CD14-positive monocyte (primary cell): ENCODE measurements around the gene MIXL1. TPM values are rescaled to one million over a fixed set of nuclear protein-coding genes. Genes with fewer than 3 reads are reported as not detected.
"Not testable (repeated sequence)": the region's sequence is repeated elsewhere in the genome, so short reads cannot be mapped to it uniquely, and the experiment has no call there.

Experiments used
- DNase-seq, 3 donors: peaks; one replicate each; pipeline ENCODE4 v3.0.0-alpha.2; 2011 to 2022
- H2AFZ ChIP-seq: 2 replicates; pipeline ENCODE4 v1.6.0; 2012; ENCODE audit warnings: mild to moderate bottlenecking, low read depth, low read length, inconsistent platforms; ENCODE audit not compliant: insufficient read depth, poor library complexity, severe bottlenecking
- H3K27ac ChIP-seq, 2 donors: 1 replicate in 1 of 2; 2 replicates in 1 of 2; pipeline ENCODE4 v1.5.1; 2012 to 2013; ENCODE audit warnings: low read length in 2 of 2, control low read depth in 1 of 2, inconsistent platforms in 1 of 2, low read depth in 1 of 2, mild to moderate bottlenecking in 1 of 2
- H3K27me3 ChIP-seq, 2 donors: one replicate each; pipeline versions ENCODE4 v1.6.0 to v1.6.1; 2011 to 2013; ENCODE audit warnings: low read length in 2 of 2; ENCODE audit not compliant: control insufficient read depth in 2 of 2, insufficient read depth in 2 of 2
- H3K36me3 ChIP-seq, 2 donors: replicated peaks in 1 of 2; 1 replicate in 1 of 2; 2 replicates in 1 of 2; pipeline versions ENCODE4 v1.5.1 to v1.6.1; 2012 to 2013; ENCODE audit warnings: low read length in 2 of 2, control low read depth in 1 of 2, inconsistent platforms in 1 of 2, mild to moderate bottlenecking in 1 of 2; ENCODE audit not compliant: insufficient read depth in 2 of 2, control insufficient read depth in 1 of 2
- H3K4me1 ChIP-seq, 2 donors: 1 replicate in 1 of 2; 2 replicates in 1 of 2; pipeline versions ENCODE4 v1.5.1 to v1.6.1; 2012 to 2013; ENCODE audit warnings: low read length in 2 of 2, control low read depth in 1 of 2, inconsistent platforms in 1 of 2, mild to moderate bottlenecking in 1 of 2, moderate library complexity in 1 of 2; ENCODE audit not compliant: insufficient read depth in 2 of 2, control insufficient read depth in 1 of 2
- H3K4me2 ChIP-seq: replicated peaks from 2 replicates; pipeline ENCODE3; 2012; ENCODE audit warnings: low read length, moderate library complexity, mild to moderate bottlenecking; ENCODE audit not compliant: poor library complexity, severe bottlenecking; ENCODE audit errors: extremely low read depth
- H3K4me3 ChIP-seq, 3 experiments: fragments of 200-600 bp in 1 of 3; sonication (generic) in 1 of 3; replicated peaks in 1 of 3; 1 replicate in 2 of 3; 2 replicates in 1 of 3; pipeline ENCODE4 v1.5.1; 2011 to 2013; ENCODE audit warnings: low read length in 3 of 3, mild to moderate bottlenecking in 3 of 3, control low read depth in 2 of 3, low read depth in 2 of 3, inconsistent platforms in 1 of 3, moderate library complexity in 1 of 3
- H3K79me2 ChIP-seq: 2 replicates; pipeline ENCODE4 v1.6.0; 2012; ENCODE audit warnings: mild to moderate bottlenecking, control low read depth, inconsistent platforms, low read length, moderate library complexity; ENCODE audit not compliant: insufficient read depth
- H3K9ac ChIP-seq: 2 replicates; pipeline ENCODE4 v1.6.0; 2017; ENCODE audit warnings: low read length, mild to moderate bottlenecking; ENCODE audit not compliant: insufficient read depth, poor library complexity, severe bottlenecking
- H3K9me3 ChIP-seq, 2 donors: replicated peaks in 1 of 2; 1 replicate in 1 of 2; 2 replicates in 1 of 2; pipeline versions ENCODE4 v1.5.1 to v1.6.1; 2012 to 2013; ENCODE audit warnings: low read length in 2 of 2, control low read depth in 1 of 2; ENCODE audit not compliant: control insufficient read depth in 1 of 2, insufficient read depth in 1 of 2
- H4K20me1 ChIP-seq: 2 replicates; pipeline ENCODE4 v1.6.0; 2012; ENCODE audit warnings: mild to moderate bottlenecking, low read length, control low read depth, moderate library complexity; ENCODE audit not compliant: insufficient read depth
- H3K27ac Mint-ChIP-seq, 7 donors: one replicate each; pipeline ENCODE4 v1.8.0; 2020; ENCODE audit warnings: mild to moderate bottlenecking in 7 of 7, mixed read lengths in 7 of 7, moderate library complexity in 6 of 7, inconsistent platforms in 2 of 7
- H3K27me3 Mint-ChIP-seq, 3 donors: one replicate each; pipeline ENCODE4 v1.8.0; 2021 to 2022; ENCODE audit warnings: low read depth in 3 of 3, mild to moderate bottlenecking in 3 of 3, mixed read lengths in 3 of 3, moderate library complexity in 3 of 3, inconsistent platforms in 1 of 3
- H3K36me3 Mint-ChIP-seq, 2 donors: one replicate each; pipeline ENCODE4 v1.8.0; 2020; ENCODE audit warnings: mixed read lengths in 2 of 2, inconsistent platforms in 1 of 2, mild to moderate bottlenecking in 1 of 2
- H3K4me1 Mint-ChIP-seq: one replicate; pipeline ENCODE4 v1.8.0; 2020; ENCODE audit warnings: mild to moderate bottlenecking, mixed read lengths
- H3K4me3 Mint-ChIP-seq, 2 donors: one replicate each; pipeline ENCODE4 v1.8.0; 2020; ENCODE audit warnings: mild to moderate bottlenecking in 2 of 2, mixed read lengths in 2 of 2, moderate library complexity in 1 of 2
- H3K9me3 Mint-ChIP-seq, 7 donors: one replicate each; pipeline ENCODE4 v1.8.0; 2020 to 2022; ENCODE audit warnings: mixed read lengths in 7 of 7, mild to moderate bottlenecking in 6 of 7, moderate library complexity in 6 of 7, inconsistent platforms in 2 of 7
- CTCF ChIP-seq: fragments of 200-600 bp; IDR thresholded peaks from one replicate; pipeline ENCODE4 v1.8.0; 2022; ENCODE audit warnings: antibody characterized with exemption, mild to moderate bottlenecking
- WGBS: methylation state at CpG from one replicate; pipeline ENCODE4 v1.1.5; 2013; ENCODE audit warnings: missing lambda C conversion rate; ENCODE audit not compliant: insufficient coverage; 5-methylcytosine and 5-hydroxymethylcytosine counted together
- intact Hi-C, 2 donors: fragments of 100-400 bp; cut with micrococcal nuclease; formaldehyde crosslinking; loops; one replicate each; pipeline versions ENCODE4 v1.15.0 to v1.15.1; 2023
- polyA plus RNA-seq, 3 donors: library from polyadenylated mRNA; depleted of rRNA in 1 of 3; unstranded in 2 of 3; stranded (reverse) in 1 of 3; fragments of 300-500 nt in 2 of 3; fragments of >200 nt in 1 of 3; fragmentation: Illumina TruSeq in 2 of 3; gene quantifications; 1 replicate in 2 of 3; 2 replicates in 1 of 3; pipeline ENCODE4 v1.2.3, GENCODE V29; 2012 to 2021

Gene MIXL1
- polyA plus RNA-seq, 3 donors: not detected

DNA sequence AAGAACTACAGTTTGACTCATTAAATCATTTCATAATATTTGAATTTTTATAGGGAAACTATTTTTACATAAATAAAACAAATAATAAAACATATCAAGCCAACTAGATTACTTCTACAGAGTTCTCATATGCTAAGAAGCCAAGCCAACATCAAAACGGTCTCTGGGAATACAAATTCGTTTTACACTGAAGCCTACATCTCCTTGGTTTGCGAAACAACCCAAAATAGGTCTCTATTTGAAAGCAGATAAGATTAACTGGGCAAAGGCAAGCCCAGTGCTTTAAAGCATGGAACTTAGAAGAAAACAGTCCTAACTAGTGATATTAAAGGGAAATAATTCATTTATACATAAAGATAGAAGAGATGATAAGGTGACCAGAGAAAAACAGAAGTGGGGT is 25.3 kb downstream of the MIXL1 start:
- Histone ChIP-seq H2AFZ (no peak overlapping the region), H3K36me3 (peaks cover 7 to 26% of the 10 kb centered on the region in 2 donors)
- no peak overlapping the region for H3K4me3 Mint-ChIP-seq

DNA sequence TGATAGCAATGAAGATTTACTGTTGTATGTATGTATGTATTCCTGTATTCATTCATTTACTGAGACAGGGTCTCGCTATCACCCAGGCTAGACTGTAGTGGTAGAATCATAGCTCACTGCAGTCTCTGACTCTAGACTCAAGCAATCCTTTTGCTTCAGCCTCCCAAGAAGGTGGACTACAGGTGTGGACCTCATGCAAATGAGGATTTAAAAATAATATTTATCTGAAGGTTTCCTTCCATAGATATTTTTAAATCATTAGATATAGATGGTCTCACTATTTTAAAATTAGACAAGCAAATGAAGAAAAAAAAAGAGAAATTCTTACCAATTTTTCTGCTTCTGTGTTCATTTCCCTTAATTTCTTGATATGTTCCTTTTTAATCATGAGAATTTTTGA is 27.0 kb downstream of the MIXL1 start:
- no peaks in the 10 kb centered on the region for H3K9me3 ChIP-seq
- DNase-seq: no peak
- peaks cover 7 to 22% of the 10 kb centered on the region in 2 donors for H3K36me3 ChIP-seq
- WGBS: no CpG with 5 or more reads among the region's 1 CpG
- no peaks in the 10 kb centered on the region for H3K27me3 ChIP-seq
- no peak overlapping the region for H3K9ac ChIP-seq
- intact Hi-C loops: no loop called here
- H3K27ac ChIP-seq: no peak overlapping the region
- Mint-ChIP-seq H3K27me3 (peaks cover 0 to 3% (median 2%) of the 10 kb centered on the region in 3 donors), H3K4me3 (no peak overlapping the region), H3K27ac (no peak overlapping the region), H3K36me3 (peaks cover 20 to 42% of the 10 kb centered on the region in 2 donors), H3K4me1 (peaks cover 12% of the 10 kb centered on the region), H3K9me3 (no peaks in the 10 kb centered on the region)
- H3K79me2 ChIP-seq: no peaks in the 10 kb centered on the region
- no peak for TF ChIP-seq CTCF
- H2AFZ ChIP-seq: no peak overlapping the region
- no peak overlapping the region for H3K4me2 ChIP-seq
- no peaks in the 10 kb centered on the region for H3K4me1 ChIP-seq
- no peaks in the 10 kb centered on the region for H4K20me1 ChIP-seq
- H3K4me3 ChIP-seq: no peak overlapping the region

More for the DNA sequence above, 25.3 kb downstream of the MIXL1 start:
- H3K36me3 Mint-ChIP-seq: peaks cover 20 to 48% of the 10 kb centered on the region in 2 donors
- 80% methylated on average over 1 of the region's 3 CpGs for WGBS
- H4K20me1 ChIP-seq: no peaks in the 10 kb centered on the region
- no peaks in the 10 kb centered on the region for H3K27me3 ChIP-seq
- H3K9ac ChIP-seq: no peak overlapping the region
- no peaks in the 10 kb centered on the region for H3K4me1 ChIP-seq
- H3K4me2 ChIP-seq: no peak overlapping the region
- peaks cover 0 to 3% (median 2%) of the 10 kb centered on the region in 3 donors for H3K27me3 Mint-ChIP-seq
- DNase-seq: no peak
- H3K4me3 ChIP-seq: no peak overlapping the region
- H3K4me1 Mint-ChIP-seq: peaks cover 12% of the 10 kb centered on the region
- no peaks in the 10 kb centered on the region for H3K9me3 ChIP-seq
- H3K27ac Mint-ChIP-seq: peak overlapping the region in 3 of 7 donors; percentile 3 to 68 (median 64)
- H3K9me3 Mint-ChIP-seq: no peaks in the 10 kb centered on the region
- no peak overlapping the region for H3K27ac ChIP-seq
- no peak for TF ChIP-seq CTCF
- intact Hi-C loops: no loop called here
- no peaks in the 10 kb centered on the region for H3K79me2 ChIP-seq

DNA sequence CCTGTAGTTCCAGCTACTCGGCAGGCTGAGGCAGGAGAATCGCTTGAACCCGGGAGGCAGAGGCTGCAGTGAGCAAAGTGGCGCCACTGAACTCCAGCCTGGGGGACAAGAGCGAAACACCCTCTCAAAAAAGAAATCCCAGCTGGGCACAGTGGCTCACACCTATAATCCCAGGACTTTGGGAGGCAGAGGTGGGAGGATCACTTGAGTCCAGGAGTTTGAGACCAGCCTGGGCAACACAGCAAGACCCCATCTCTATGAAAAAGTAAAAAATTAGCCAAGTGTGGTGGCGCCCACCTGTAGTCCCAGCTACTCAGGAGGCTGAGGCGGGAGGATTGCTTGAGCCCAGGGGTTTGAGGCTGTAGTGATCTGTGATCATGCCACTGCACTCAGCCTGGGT is 29.4 kb downstream of the MIXL1 start:
- H3K4me1 ChIP-seq, DNase-seq, H3K9ac ChIP-seq, H3K27me3 Mint-ChIP-seq, H3K9me3 Mint-ChIP-seq, H3K27me3 ChIP-seq, H3K9me3 ChIP-seq, H3K4me1 Mint-ChIP-seq, H3K27ac ChIP-seq, H2AFZ ChIP-seq, H3K4me3 Mint-ChIP-seq, H4K20me1 ChIP-seq, intact Hi-C loops, H3K4me2 ChIP-seq, H3K79me2 ChIP-seq, H3K4me3 ChIP-seq: not testable (repeated sequence)
- H3K36me3 Mint-ChIP-seq: peaks cover 17 to 34% of the 10 kb centered on the region in 2 donors
- peaks cover 7 to 22% of the 10 kb centered on the region in 2 donors for H3K36me3 ChIP-seq
- peak overlapping the region in 1 of 7 donors; percentile 30 for H3K27ac Mint-ChIP-seq
- 100% methylated on average over 3 of the region's 7 CpGs for WGBS
